Measurements from ENCODE around the gene SLC43A2.

The SLC43A2 gene

DNA sequence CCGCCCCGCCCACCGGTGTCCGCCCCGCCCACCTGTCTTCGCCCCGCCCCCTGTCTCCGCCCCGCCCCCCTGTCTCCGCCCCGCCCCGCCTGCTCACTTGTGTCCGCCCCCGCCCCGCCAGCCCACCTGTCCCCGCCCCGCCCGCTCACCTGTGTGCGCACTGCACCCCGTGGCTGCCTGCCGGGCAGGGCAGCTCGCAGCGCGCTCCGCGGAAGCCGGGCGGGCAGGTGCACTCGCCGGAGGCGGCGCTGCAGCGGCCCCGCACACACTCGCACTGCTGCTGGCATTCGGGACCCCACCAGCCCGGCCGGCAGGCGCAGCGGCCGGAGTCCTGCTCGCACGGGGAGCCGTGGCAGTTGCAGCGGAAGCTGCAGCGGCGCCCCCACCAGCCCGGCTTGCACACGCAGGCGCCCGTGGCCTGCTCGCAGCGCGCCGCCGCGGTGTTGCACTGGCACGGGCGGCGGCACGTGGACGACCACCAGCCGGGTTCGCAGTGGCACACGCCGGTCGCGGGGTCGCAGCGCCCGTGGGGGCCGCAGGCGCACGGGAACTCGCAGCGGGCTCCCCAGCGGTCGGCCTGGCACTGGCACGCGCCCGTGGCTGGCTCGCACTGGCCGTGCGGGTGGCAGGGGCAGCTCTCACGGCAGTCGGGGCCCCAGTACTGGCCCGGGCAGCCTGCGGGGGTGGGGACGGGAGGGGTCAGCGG, 14.8 kb upstream of the SLC43A2 start:
- no peak for DNase-seq

DNA sequence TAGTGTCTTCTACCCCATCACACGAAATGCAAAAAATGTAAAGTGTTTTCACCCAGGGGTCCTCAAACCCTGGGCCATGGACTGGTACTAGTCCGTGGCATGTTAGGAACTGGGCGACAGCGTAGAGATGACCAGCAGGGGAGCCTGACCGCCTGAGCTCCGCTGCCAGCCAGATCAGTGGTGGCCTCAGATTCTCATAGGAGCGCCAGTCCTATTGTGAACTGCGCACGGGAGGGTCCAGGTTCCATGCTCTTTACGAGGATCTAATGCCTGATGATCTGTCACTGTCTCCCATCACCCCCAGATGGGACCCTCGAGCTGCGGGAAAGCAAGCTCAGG, 12.4 kb upstream of the SLC43A2 start:
- peak in 1 of 2 experiments; percentile 37 for DNase-seq

DNA sequence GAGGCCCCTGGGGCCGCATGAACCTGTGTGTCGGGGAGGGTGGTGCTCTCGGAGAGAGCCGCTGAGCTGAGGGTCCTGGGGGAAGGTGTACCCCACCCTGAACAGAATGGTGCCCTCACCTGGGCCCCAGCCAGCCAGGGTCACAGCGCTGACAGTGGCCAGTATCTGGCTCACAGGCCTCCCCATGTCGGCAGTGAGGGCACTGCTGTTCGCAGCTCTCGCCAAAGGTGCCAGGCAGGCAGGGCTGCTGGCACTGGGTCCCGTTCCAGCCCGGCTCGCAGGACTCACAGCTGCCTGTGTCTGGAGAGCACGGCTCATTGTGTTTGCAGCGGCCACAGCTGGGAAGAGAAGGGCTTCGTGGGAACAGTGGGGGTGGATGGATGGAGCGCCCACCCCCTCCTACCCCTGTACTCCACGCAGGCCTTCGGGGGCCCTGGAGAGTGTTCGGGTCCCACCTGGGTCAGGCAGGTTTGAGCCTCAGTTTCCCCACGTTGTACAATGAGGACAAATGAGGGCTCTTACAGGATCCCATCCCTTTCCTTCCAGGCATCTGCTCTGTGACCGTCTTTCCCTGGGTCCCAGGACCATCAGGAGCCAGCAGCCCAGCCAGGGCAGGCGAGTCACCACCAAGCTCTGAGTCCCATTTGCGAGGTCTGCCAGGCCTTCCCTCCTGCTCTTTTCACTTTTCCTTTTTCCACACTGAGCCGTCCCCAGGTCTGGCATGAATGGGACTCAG, 11.9 kb upstream of the SLC43A2 start:
- DNase-seq = no peak

DNA sequence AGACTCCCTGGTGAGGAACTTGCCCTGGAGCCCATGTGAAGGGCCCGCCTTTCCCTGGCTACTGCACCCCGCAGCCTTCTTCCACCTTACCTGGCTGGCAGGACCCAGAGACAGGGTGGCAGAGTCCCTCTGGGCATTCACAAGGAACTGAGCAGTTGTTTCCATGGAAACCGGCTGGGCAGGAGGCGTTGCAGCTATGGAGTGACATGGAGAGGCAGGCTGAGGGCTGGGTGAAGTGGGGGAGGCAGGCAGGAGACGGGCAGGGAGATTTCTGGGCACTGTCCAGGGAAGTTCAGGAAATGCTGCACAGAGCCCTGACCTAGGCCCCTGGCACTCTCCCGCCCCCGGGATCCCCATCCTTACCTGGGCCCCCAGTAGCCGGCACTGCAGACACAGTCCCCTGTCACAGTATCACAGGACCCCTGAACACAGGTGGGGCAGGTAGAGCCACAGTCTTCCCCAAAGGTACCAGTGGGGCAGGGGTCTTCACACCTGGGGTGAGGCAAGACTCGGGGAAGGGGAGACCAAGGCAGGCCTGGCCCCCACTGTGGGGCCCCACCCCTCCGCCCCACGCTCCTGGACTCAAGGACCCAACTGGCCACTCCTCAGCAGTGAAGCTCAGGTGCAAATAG, 11.0 kb upstream of the SLC43A2 start:
- DNase-seq = peak in 1 of 2 experiments; percentile 23

DNA sequence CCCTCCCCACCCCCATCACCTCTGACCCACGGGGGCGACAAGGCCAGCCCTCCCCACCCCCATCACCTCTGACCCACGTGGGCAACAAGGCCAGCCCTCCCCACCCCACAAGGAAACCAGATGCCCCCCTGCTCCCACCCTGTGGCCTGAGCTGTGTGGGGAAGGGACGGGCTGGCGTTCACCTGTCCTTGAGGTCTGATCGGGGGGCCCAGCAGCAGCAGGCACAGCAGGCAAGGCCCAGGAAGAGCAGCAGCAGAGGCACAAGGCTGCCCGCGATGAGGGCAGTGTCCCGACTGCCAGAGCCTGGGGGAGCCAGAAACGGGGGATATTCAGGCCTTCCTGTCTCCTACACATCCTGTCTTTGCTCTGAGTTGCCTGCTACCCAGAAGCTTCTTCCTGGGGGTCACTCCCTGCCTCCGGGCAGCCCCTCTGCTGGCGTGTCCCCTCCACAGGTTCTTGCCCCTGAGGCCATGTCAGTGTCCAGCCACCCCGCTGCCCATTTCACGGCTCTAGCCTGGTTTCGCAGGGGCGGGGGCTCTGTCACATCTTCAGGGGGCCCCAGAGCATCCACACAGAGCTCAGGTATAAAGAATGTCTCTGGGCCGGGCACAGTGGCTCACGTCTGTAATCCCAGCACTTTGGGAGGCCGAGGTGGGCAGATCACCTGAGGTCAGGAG, 10.1 kb upstream of the SLC43A2 start:
- DNase-seq = no peak

DNA sequence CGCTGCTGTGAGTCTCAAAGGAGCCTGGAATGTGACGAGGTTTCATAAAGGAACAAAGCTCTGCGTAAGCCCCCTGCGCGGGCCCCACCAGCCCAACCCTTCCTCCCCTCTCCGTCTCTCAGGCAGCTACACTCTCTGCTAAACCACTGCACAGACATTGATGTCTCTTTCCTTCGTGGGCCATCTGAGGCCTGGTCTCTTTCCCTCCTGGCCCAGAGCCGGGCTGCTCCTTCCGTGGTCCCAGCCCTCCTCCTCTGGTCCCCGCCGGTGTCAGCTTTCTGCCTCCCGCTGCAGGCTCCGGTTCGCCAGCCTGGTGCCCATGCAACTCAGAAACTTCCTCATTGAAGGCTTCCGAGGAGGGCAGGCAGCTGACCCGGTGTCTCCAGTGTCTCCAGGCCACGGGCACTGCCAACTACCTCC, 9.5 kb upstream of the SLC43A2 start:
- DNase-seq = no peak

DNA sequence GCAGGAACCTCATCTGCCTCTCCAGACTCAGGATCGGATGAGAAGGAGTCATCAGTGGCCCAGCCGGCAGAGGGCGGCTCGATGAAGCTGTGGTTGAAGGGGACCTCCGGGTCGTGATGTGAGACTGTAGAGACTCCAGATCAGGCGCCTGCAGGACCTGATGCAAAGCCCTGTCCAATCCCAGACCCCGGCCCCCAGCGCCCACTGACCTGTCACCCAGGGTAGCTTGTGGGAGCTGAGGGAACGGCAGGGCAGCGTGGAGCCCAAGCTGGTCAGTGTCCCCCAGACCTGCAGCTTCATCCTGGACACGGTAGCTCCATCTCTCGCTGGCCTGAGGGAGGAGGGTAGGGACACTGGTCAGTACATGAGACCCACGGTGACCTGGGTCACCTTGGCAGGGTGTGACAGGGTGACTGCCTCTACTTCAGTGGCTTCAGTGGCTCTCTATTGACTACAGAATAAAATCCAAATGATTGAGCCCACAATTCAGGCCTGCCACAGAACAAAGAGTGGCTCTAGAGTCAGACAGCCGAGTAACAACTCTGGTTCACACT, 8.2 kb upstream of the SLC43A2 start:
- DNase-seq = no peak

DNA sequence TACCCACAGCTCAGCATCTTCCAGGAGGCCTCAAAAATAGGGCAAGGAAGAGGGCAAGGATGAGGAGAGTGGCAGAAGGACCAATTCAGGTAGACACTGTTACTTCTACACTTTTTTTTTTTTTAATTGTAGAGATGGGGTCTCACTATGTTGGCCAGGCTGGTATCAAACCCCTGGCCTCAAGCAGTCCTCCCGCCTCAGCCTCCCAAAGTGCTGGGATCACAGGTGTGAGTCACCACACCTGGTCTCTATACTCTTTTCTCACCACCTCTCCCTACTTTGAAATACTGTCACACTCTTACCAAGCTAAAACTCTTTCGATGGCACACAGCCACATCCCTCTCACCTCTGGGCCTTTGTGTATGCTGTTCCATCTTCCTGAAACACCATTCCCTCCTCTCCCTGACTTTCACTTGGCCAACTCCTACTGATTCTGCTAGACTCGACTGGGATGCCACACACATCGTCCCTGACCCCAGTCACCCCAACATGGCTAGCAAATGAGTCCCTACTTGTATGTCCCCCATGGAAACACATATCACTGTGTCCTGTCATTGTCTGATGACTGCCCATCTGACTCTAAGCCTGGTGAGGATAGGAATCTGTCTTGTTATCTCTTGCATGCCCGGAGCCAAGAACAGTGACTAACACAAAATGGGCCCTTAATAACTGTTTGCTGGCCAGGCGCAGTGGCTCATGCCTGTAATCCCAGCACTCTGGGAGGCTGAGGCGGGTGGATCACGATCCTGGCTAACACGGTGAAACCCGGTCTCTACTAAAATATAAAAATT, 7.2 kb upstream of the SLC43A2 start:
- no peak for DNase-seq

DNA sequence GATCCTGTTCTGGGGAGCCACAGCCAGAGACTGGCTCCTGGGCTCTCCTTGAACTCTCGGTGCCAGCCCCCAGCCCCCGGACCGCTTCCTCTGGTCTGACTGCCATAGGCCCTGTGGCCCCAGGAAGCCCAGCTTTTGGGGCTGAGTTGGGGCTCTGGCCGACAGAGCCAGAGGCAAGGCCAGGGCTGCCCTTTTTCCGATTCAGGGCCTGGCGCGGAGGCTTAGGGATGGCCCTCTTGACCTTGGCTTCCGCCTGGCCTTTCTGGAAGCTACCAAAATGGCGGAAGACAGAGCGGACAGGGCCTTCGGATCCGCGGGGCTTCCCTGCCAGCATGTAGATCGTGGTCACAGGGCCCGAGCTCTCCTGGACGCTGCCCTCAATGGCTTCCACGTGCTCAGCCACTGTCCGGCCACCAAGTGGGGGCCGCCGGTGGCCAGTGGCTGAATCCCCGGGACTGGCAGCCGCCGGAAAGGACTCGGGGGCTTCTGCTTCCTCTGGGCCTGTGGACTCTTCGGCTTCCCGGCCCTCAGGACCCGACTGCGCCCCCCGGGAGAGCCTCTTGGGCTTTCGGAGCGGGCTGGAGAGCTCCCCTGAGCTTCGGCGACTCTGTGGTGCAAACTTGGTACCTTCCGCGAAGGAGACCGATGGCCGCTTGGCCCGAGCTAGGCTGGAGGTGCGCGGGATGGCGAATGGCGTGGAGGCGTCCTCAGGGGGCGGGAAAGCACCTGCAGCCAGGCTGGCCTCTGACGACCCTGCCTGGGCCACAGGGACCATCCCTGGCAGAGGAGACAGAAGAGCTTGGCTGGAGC, 6.4 kb upstream of the SLC43A2 start:
- no peak for DNase-seq

DNA sequence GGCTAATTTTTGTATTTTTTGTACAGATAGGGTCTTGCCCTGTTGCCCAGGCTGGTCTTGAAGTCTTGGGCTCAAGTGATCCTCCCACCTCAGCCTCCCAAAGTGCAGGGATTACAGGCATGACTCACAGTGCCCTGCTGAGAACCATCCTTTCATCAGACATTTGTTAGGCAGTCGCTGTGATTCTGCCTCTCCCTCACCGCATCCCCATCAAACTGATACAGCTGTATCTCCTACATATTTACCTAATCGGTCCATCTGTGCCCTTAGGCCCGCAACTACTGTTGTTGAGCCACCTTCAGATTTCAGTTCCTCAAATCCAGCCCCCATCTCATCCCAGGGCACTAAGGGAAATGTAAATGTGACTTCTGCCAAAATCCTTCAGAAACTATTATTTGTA, 2.0 kb upstream of the SLC43A2 start:
- no peak for DNase-seq

DNA sequence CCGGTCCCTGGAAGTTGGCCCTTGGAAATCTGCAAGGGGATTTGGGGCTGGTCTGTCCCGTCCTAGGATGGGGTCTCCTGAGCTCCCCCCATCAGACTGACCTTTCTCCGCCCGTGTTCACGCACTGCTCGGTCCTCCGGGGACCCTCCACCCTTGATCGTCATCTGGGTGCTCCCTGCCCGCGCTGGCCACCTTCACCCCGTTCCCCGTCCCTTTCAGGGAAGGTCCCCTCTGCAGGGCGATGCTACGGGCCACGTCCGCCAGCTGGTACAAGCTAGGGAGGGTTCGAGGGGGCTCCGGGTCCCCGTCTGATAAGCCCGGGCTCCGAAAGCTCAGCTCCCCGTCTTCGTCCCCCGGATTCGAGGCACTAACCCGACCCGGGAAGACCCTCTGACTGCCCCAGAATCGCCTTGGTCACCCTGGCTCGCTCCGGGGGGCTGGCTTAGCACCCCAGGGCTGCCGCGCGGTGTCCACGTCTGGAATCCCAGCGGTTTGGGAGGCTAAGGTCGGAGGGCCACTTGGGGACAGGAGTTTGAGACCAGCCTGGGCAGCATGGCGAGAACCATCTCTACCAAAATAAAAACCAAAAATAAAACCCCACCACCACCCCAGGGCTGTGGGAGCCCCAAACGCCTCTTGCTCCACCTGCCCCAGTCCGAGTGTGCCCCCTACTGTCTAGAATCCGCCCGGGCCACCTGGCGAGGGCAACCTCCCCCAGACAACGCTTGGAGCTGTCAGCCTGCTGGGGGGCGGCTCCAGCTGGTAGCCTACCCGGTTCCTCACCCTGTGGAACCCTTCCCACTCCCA, 1.1 kb upstream of the SLC43A2 start:
- DNase-seq = peak; percentile 49 to 60

DNA sequence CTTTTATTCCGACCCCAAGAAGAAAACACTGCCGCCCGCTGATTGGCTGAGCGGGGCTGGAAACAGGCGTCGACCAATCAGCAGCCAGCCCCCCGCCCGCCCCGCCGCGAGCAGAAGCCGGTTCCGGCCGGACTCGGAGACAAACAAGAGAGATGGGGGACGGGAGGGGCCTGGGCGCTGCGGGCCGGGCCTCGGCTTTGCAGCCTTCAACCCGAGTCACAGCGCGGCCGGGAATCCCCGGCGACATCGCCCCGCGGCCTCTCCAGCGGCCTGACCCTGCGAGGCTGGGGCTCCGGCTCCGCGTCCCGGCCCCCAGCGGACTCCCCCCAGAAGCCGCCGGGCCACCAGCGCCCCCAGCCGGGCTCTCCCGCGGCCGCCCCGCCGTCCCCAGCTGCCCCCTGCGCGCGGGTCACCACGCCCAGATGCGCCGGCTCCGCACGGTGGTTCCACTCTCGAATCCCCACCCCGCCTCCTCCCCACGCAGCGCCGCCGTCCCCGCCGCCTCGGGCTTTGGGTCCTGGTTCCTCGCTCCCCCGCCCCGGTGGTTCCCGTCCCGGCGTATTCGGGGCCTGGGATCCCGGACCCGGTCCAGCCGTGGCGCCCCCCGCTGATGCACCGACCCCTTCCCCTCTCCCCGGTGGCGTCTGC, 346 bp upstream of the SLC43A2 start:
- DNase-seq = peak; percentile 96 to 99

DNA sequence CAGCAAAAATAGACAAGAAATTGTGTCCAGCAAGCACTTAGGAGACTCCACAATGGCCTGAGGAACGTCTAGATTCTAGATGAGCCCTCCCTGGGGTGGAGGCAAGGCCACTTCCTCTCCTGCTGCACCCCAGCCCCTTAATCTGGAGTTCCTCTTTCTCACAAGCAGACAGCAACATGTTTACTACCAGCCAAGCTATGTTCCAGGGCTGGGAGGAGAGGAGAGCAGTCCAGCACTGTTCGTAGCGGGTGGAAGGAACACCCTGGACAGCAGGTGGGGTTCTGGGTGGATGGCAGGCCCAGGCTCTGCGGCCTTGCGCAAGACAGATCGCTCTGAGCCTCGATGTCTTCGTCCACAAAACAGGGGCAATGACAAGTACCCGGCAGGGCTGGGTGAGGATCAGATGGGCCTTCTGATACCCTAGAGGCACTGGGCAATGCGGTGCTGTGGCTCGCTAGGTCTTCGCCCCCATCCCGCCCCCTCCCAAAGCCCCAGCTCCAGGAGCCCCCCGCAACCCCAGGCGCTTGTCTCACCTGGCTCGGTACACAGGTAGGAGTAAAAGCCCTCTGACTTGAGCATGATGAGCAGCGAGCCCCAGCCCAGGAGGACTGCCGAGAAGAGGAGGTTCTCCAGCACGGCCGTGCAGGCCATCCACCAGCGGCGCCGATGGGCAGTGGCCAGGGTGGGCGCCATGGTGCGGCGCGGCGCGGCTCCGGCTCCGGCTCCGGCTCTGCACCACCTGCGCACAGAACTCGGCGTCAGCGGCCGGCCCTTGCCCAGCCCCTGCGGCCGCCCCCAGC, 1.3 kb downstream of the SLC43A2 start:
- no peak for DNase-seq

DNA sequence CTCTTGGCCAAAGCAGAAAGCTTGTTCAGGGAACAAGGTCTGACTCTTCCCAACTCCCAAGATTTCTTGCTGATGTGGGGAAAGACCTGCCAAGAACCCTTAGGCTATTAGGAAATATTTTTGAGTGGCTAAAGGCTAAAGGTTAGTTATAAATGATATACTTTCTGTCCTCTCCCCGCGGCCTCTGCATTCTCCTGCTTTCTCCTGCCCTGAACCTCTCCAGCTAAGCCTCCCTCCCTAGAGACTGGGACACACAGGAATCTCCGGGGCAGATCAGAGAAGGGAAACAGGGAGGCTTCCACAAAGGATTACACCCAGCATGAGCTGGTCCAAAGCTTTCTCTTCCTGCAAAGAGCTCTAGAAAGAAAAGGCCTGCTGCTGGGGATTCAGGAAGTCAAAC, 2.3 kb downstream of the SLC43A2 start:
- no peak for DNase-seq

DNA sequence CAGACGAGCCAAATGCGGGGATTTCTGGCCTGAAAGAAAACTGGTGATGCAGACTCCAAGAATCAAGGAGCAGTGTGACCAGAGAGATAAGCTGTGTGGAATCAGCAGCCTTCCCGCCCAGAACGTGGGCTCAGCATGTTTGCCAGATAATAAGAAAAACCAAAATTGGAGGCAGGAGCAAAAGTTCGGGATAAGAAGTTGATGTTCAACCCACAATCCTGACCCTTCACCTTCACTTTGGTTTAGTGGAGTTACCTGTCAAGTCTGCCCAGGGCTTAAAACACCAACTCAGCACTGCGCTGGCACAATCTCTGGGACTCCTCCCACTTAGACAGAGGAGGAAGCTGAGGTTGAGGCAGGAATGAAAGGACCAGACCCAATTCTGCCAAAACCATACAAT, 3.1 kb downstream of the SLC43A2 start:
- DNase-seq = no peak

DNA sequence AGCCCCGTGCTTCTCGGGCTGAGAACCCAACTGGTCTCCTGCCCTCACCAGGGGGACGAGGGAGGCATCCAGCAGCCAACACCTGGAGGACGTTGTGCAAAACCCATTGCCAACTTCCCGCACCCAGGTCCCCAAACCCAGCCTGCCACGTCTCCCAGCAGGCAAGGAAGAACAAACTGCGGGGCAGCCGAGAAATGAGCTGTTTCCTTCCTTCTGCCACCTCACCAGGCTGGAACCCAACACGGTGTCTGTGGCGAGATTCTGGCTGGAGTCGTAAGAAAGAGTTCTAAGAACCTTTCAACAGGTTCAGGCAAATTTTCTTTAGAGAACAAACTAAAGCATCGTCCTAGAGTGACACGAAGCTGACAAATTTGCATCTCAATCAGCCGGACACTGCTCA, 3.6 kb downstream of the SLC43A2 start:
- no peak for DNase-seq

DNA sequence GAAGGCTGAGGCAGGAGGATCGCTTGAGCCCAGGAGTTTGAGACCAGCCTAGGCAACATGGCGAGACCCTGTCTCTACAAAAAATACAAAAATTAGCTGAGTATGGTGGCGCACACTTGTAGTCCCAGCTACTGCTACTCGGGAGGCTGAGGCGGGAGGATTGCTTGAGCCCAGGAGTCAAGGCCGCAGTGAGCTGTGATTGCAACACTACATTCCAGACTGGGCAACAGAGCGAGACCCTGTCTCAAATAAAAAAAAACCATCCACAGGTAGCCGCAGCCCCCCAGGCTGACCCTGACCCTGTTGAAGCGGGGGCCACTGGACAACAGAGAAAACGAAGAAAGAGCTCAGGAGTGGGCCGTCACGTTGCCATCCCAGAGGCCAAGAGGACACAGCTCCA, 4.0 kb downstream of the SLC43A2 start:
- no peak for DNase-seq

DNA sequence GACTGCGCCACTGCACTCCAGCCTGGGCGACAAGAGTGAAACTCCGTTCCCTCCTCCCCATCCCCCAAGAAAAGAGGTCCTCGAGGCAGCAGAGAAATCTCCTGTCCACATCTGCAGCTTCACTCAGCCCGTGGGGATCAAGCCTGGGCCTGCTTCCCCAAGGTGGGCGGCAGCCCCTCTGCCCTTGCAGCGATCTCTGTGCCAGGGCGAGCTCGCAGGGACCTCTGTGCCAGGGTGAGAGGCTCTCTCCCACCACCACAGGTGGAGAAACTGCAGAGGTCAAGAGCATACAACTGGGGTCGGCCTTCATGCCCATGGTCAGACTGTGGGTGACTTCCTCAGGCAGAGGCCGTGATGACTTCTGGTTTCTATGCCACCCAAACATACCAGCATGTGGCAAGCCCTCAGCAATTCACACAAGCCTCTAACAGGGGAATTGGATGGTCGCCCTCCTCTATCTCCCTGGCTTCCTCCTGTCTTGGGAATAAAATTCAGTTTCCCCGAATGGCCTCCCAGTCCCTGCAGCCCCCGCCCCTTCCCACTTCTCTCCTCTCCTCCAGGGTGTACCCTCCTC, 5.5 kb downstream of the SLC43A2 start:
- no peak for DNase-seq

Data from SHP77 (cell line).